ENCODE results near the gene LARP4B. TPM values are rescaled to one million over a fixed set of nuclear protein-coding genes. Genes with fewer than 3 reads are reported as not detected.

Gene LARP4B
- total and polyA plus RNA-seq, 2 donors from 2014 or later = 12.9 to 96.6 TPM

- no peaks in the 10 kb centered on the region for H3K27me3 ChIP-seq (ENCODE audit: control insufficient read depth, insufficient read depth, low read length)
- no peaks in the 10 kb centered on the region for H3K9me3 ChIP-seq (ENCODE audit: control insufficient read depth in 2 of 3, insufficient read depth in 1 of 3, low read length in 3 of 3)
- H3K36me3 ChIP-seq (ENCODE audit: control insufficient read depth in 2 of 3, insufficient read depth in 3 of 3, low read length in 3 of 3) = no peaks in the 10 kb centered on the region
- no peak for FAIRE-seq
- no peak overlapping the region for H3K27ac ChIP-seq (ENCODE audit: low read depth in 2 of 2, low read length in 2 of 2)
- no peak overlapping the region for H3K4me3 ChIP-seq (ENCODE audit: low read length in 3 of 3)
- no peak for DNase-seq
- H3K9ac ChIP-seq (ENCODE audit: low read length in 3 of 3) = no peak overlapping the region
- no peaks in the 10 kb centered on the region for H3K4me1 ChIP-seq (ENCODE audit: control insufficient read depth in 2 of 3, insufficient read depth in 2 of 3, low read depth in 1 of 3, low read length in 3 of 3)
- intact Hi-C loops (cut with DNase I) = no loop called here
- no peak for TF ChIP-seq CTCF (IDR thresholded peaks at IDR 0.05; ENCODE audit: borderline replicate concordance, extremely low read depth, insufficient read depth)
Observed at GRCh38 chr10:895324-895723, 36.2 kb downstream of the LARP4B start.

GRCh38 chr10:878895-879294 is 52.6 kb downstream of the LARP4B start:
- Histone ChIP-seq H3K27ac (ENCODE audit: low read depth in 2 of 2, low read length in 2 of 2) (no peak overlapping the region), H3K9me3 (ENCODE audit: control insufficient read depth in 2 of 3, insufficient read depth in 1 of 3, low read length in 3 of 3) (no peaks in the 10 kb centered on the region), H3K27me3 (ENCODE audit: control insufficient read depth, insufficient read depth, low read length) (no peaks in the 10 kb centered on the region), H3K4me3 (ENCODE audit: low read length in 3 of 3) (no peak overlapping the region), H3K4me1 (ENCODE audit: control insufficient read depth in 2 of 3, insufficient read depth in 2 of 3, low read depth in 1 of 3, low read length in 3 of 3) (no peaks in the 10 kb centered on the region), H3K36me3 (ENCODE audit: control insufficient read depth in 2 of 3, insufficient read depth in 3 of 3, low read length in 3 of 3) (peaks cover 0 to 23% (median 8%) of the 10 kb centered on the region in 3 donors), H3K9ac (ENCODE audit: low read length in 3 of 3) (no peak overlapping the region)
- no peak for TF ChIP-seq CTCF (IDR thresholded peaks at IDR 0.05; ENCODE audit: borderline replicate concordance, extremely low read depth, insufficient read depth)
- FAIRE-seq = no peak
- DNase-seq = no peak
- intact Hi-C loops (cut with DNase I) = no loop called here

- Histone ChIP-seq H3K27ac (ENCODE audit: low read depth in 2 of 2, low read length in 2 of 2) (no peak overlapping the region), H3K36me3 (ENCODE audit: control insufficient read depth in 2 of 3, insufficient read depth in 3 of 3, low read length in 3 of 3) (peaks cover 0 to 23% (median 8%) of the 10 kb centered on the region in 3 donors), H3K9me3 (ENCODE audit: control insufficient read depth in 2 of 3, insufficient read depth in 1 of 3, low read length in 3 of 3) (no peaks in the 10 kb centered on the region), H3K4me1 (ENCODE audit: control insufficient read depth in 2 of 3, insufficient read depth in 2 of 3, low read depth in 1 of 3, low read length in 3 of 3) (no peaks in the 10 kb centered on the region), H3K27me3 (ENCODE audit: control insufficient read depth, insufficient read depth, low read length) (no peaks in the 10 kb centered on the region), H3K4me3 (ENCODE audit: low read length in 3 of 3) (no peak overlapping the region), H3K9ac (ENCODE audit: low read length in 3 of 3) (no peak overlapping the region)
- TF ChIP-seq CTCF (IDR thresholded peaks at IDR 0.05; ENCODE audit: borderline replicate concordance, extremely low read depth, insufficient read depth) = no peak
- FAIRE-seq (no peak), DNase-seq (no peak)
- intact Hi-C loops (cut with DNase I) = no loop called here
Observed at GRCh38 chr10:878333-878759, 53.2 kb downstream of the LARP4B start.

- intact Hi-C loops (cut with DNase I) = no loop called here
- Histone ChIP-seq H3K9me3 (ENCODE audit: control insufficient read depth in 2 of 3, insufficient read depth in 1 of 3, low read length in 3 of 3) (no peaks in the 10 kb centered on the region), H3K36me3 (ENCODE audit: control insufficient read depth in 2 of 3, insufficient read depth in 3 of 3, low read length in 3 of 3) (peaks cover 0 to 22% (median 1%) of the 10 kb centered on the region in 3 donors), H3K9ac (ENCODE audit: low read length in 3 of 3) (no peak overlapping the region), H3K4me1 (ENCODE audit: control insufficient read depth in 2 of 3, insufficient read depth in 2 of 3, low read depth in 1 of 3, low read length in 3 of 3) (no peaks in the 10 kb centered on the region), H3K27me3 (ENCODE audit: control insufficient read depth, insufficient read depth, low read length) (no peaks in the 10 kb centered on the region), H3K27ac (ENCODE audit: low read depth in 2 of 2, low read length in 2 of 2) (no peak overlapping the region), H3K4me3 (ENCODE audit: low read length in 3 of 3) (no peak overlapping the region)
- FAIRE-seq = no peak
- TF ChIP-seq CTCF (IDR thresholded peaks at IDR 0.05; ENCODE audit: borderline replicate concordance, extremely low read depth, insufficient read depth) = no peak
- DNase-seq = no peak
Observed at GRCh38 chr10:876438-876837, 55.1 kb downstream of the LARP4B start.

All from kidney (tissue), 14 donors.